HG03135 (cell line): Measurements from ENCODE around the gene KDELR1.

Source experiments
- ATAC-seq: cut with Tn5 transposase; IDR thresholded peaks from one replicate; pipeline ENCODE4 v1.9.1; 2021; ENCODE audit warnings: mild to moderate bottlenecking, moderate library complexity; ENCODE audit not compliant: unreplicated experiment

KDELR1 gene

GRCh38 chr19:48344892-48345291 lies 46.5 kb downstream of the KDELR1 start:
- ATAC-seq = no peak

GRCh38 chr19:48342841-48343540 lies 48.4 kb downstream of the KDELR1 start:
- no peak for ATAC-seq

- ATAC-seq = no peak
These were observed 49.0 kb downstream of the KDELR1 start for GRCh38 chr19:48342414-48342738.

- ATAC-seq = no peak
These were observed 49.6 kb downstream of the KDELR1 start for GRCh38 chr19:48341515-48342413.

GRCh38 chr19:48340995-48341394 lies 50.4 kb downstream of the KDELR1 start:
- no peak for ATAC-seq

- no peak for ATAC-seq
These were observed 52.4 kb downstream of the KDELR1 start for GRCh38 chr19:48338802-48339503.

- no peak for ATAC-seq
These were observed 53.0 kb downstream of the KDELR1 start for GRCh38 chr19:48338253-48338755.

- peak; percentile 48 for ATAC-seq
These were observed 57.6 kb downstream of the KDELR1 start for GRCh38 chr19:48333467-48334384.

- peak; percentile 65 for ATAC-seq
These were observed 58.5 kb downstream of the KDELR1 start for GRCh38 chr19:48332662-48333466.
